HepG2 (cell line): Measurements from ENCODE around the gene RAPH1. TPM values are rescaled to one million over a fixed set of nuclear protein-coding genes. Genes with fewer than 3 reads are reported as not detected.

Experiments used
- ARNT2 ChIP-seq: sonication (generic); formaldehyde crosslinking; IDR thresholded peaks from 2 replicates; pipeline ENCODE4 v1.8.0; 2022; ENCODE audit warnings: mild to moderate bottlenecking, low read depth, missing genetic modification reagents, moderate library complexity
- EED ChIP-seq: sonication (generic); formaldehyde crosslinking; IDR thresholded peaks from 2 replicates; pipeline ENCODE4 v1.5.0; 2020; ENCODE audit warnings: mild to moderate bottlenecking, missing genetic modification reagents
- HNF4G ChIP-seq, 2 experiments: sonication (generic) in 1 of 2; formaldehyde crosslinking in 1 of 2; IDR thresholded peaks; 2 replicates each; pipeline versions ENCODE4 v1.4.0 to v1.6.1; 2011 to 2020; ENCODE audit warnings: borderline replicate concordance in 2 of 2, low read depth in 2 of 2, mild to moderate bottlenecking in 2 of 2, low read length in 1 of 2, missing genetic modification reagents in 1 of 2, moderate library complexity in 1 of 2
- IKZF5 ChIP-seq: IDR thresholded peaks from 2 replicates; pipeline ENCODE4 v1.6.1; 2018; ENCODE audit warnings: missing genetic modification reagents, mild to moderate bottlenecking, missing compliant biosample characterization
- MIER3 ChIP-seq: IDR thresholded peaks from 2 replicates; pipeline ENCODE4 v1.6.1; 2016; ENCODE audit warnings: missing compliant biosample characterization, borderline replicate concordance
- PITX1 ChIP-seq: sonication (generic); formaldehyde crosslinking; IDR thresholded peaks from 2 replicates; pipeline ENCODE4 v1.5.1; 2020; ENCODE audit warnings: mild to moderate bottlenecking, missing genetic modification reagents
- RERE ChIP-seq: IDR thresholded peaks from 2 replicates; pipeline ENCODE4 v1.6.1; 2016; ENCODE audit warnings: low read depth, missing genetic modification reagents, missing compliant biosample characterization
- SMAD1 ChIP-seq: sonication (generic); formaldehyde crosslinking; IDR thresholded peaks from 2 replicates; pipeline ENCODE4 v1.4.0; 2020; ENCODE audit warnings: missing genetic modification reagents, low read depth, mild to moderate bottlenecking, borderline replicate concordance
- SPEN ChIP-seq: sonication (generic); formaldehyde crosslinking; IDR thresholded peaks from 2 replicates; pipeline ENCODE4 v1.5.1; 2020; ENCODE audit warnings: low read depth, mild to moderate bottlenecking, missing genetic modification reagents
- ZGPAT ChIP-seq: IDR thresholded peaks from 2 replicates; pipeline ENCODE4 v1.6.1; 2016; ENCODE audit warnings: mild to moderate bottlenecking
- ZNF180 ChIP-seq: sonication (generic); formaldehyde crosslinking; IDR thresholded peaks from 2 replicates; pipeline ENCODE4 v1.4.0; 2020; ENCODE audit warnings: low read depth, missing genetic modification reagents, borderline replicate concordance
- ZNF432 ChIP-seq: sonication (generic); formaldehyde crosslinking; IDR thresholded peaks from 2 replicates; pipeline ENCODE4 v1.5.0; 2020; ENCODE audit warnings: missing genetic modification reagents, mild to moderate bottlenecking, borderline replicate concordance
- ZNF550 ChIP-seq: sonication (generic); formaldehyde crosslinking; IDR thresholded peaks from 2 replicates; pipeline ENCODE4 v1.4.0; 2020; ENCODE audit warnings: mild to moderate bottlenecking, missing genetic modification reagents, borderline replicate concordance
- ZNF557 ChIP-seq: sonication (generic); formaldehyde crosslinking; IDR thresholded peaks from 2 replicates; pipeline ENCODE4 v1.4.0; 2020; ENCODE audit warnings: missing genetic modification reagents
- ZNF629 ChIP-seq: sonication (generic); formaldehyde crosslinking; conservative IDR thresholded peaks from 2 replicates; pipeline ENCODE4 v1.5.0; 2020; ENCODE audit warnings: missing genetic modification reagents
- ZNF724P ChIP-seq: sonication (generic); formaldehyde crosslinking; IDR thresholded peaks from 2 replicates; pipeline ENCODE4 v1.8.0; 2022; ENCODE audit warnings: missing genetic modification reagents, borderline replicate concordance
- ZNF747 ChIP-seq: sonication (generic); formaldehyde crosslinking; IDR thresholded peaks from 2 replicates; pipeline ENCODE4 v1.8.1; 2023; ENCODE audit warnings: missing genetic modification reagents, mild to moderate bottlenecking, borderline replicate concordance
- ZNF878 ChIP-seq: sonication (generic); formaldehyde crosslinking; IDR thresholded peaks from 2 replicates; pipeline ENCODE4 v1.8.1; 2023; ENCODE audit warnings: mild to moderate bottlenecking, missing genetic modification reagents, moderate library complexity
- polyA plus RNA-seq, 8 experiments: library from polyadenylated mRNA; depleted of rRNA in 3 of 8; stranded (reverse) in 7 of 8; unstranded in 1 of 8; fragments of >200 nt; fragmentation: Illumina TruSeq in 4 of 8; extraction: Trizol in 4 of 8; gene quantifications; 2 replicates each; pipeline versions ENCODE4 v1.2.1 to v1.2.3, GENCODE V29; 2011 to 2016; ENCODE audit warnings: low read depth in 4 of 8, missing spikeins in 1 of 8, mixed read lengths in 1 of 8; ENCODE audit not compliant: insufficient read depth in 1 of 8
- total RNA-seq, 5 experiments: library from RNA; depleted of rRNA; stranded (reverse); fragments of >200 nt; fragmentation: Illumina TruSeq; extraction: Trizol; gene quantifications; 2 replicates each; pipeline ENCODE4 v1.2.3, GENCODE V29; 2016; ENCODE audit warnings: low read depth in 1 of 5
- TF ChIP-seq, protein P1 (sequence below): sonication (generic); formaldehyde crosslinking; conservative IDR thresholded peaks from 2 replicates; pipeline ENCODE4 v1.8.1; 2023; ENCODE audit warnings: missing genetic modification reagents

RAPH1 gene
- total and polyA plus RNA-seq, 2 of the 13 experiments (the other 11 are each of a cell fraction or from before 2014, with no cell fraction given): 5.3 to 6.7 TPM

DNA sequence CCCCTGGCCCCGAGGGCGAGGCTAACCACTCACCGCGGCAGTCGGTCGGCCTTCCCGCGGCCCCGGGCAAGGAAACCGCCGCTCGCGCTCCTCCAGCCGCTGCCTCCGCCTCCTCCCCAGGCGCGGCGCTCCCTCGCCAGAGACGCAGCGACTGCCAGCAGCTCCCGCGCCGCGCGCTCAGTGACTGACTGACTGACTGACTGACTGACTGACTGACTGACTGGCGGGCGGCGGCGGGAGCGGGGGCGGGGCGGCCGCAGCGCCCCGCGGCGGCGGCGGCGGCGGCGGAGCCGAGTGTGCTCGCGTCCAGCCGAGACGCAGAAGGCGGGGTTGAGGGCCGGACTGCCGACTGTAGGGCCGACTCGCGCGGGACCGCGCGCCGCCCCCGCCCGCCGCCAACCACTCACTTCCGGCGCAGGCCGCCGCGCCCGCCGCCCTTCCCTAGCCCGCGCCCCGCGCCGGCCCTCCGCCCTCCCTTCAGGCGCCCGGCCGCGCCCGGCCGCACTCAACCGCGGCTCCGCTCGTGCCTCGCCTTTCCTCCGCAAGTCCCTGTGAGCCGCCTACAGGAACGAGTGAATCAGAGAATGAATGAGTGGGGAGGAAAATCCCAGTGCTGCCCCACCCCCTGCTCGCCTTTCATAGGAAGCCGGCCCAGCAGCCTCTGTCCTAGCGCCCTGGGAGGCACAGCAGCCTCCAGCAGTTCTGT is at the start of gene RAPH1 (continued):
- TF ChIP-seq ZNF724P (CRISPR knock-in tag): peak; percentile 87; the same call in 1 of the 2 replicates
- no peak; the same call in 1 of the 2 replicates for TF ChIP-seq SPEN
- TF ChIP-seq, protein P1, sequence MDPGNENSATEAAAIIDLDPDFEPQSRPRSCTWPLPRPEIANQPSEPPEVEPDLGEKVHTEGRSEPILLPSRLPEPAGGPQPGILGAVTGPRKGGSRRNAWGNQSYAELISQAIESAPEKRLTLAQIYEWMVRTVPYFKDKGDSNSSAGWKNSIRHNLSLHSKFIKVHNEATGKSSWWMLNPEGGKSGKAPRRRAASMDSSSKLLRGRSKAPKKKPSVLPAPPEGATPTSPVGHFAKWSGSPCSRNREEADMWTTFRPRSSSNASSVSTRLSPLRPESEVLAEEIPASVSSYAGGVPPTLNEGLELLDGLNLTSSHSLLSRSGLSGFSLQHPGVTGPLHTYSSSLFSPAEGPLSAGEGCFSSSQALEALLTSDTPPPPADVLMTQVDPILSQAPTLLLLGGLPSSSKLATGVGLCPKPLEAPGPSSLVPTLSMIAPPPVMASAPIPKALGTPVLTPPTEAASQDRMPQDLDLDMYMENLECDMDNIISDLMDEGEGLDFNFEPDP (CRISPR knock-in tag): no peak
- no peak for TF ChIP-seq RERE (CRISPR knock-in tag)
- peak; percentile 85 for TF ChIP-seq ARNT2
- no peak for TF ChIP-seq ZNF180
- no peak for TF ChIP-seq ZNF550 (CRISPR knock-in tag)
- no peak for TF ChIP-seq ZNF747 (CRISPR knock-in tag)
- no peak for TF ChIP-seq ZNF629 (CRISPR knock-in tag)
- no peak for TF ChIP-seq HNF4G (IDR thresholded peaks at IDR 0.05; ENCODE audit: borderline replicate concordance, low read depth, low read length)
- TF ChIP-seq HNF4G (CRISPR knock-in tag; IDR thresholded peaks at IDR 0.05; ENCODE audit: borderline replicate concordance, low read depth): no peak
- TF ChIP-seq ZGPAT: peak; percentile 58; the same call in 1 of the 2 replicates
- TF ChIP-seq PITX1 (CRISPR knock-in tag): no peak
- 0 out of 2 replicates have a peak, but pooled peaks have one; percentile 42 for TF ChIP-seq EED
- TF ChIP-seq SMAD1 (CRISPR knock-in tag): no peak
- TF ChIP-seq IKZF5 (CRISPR knock-in tag): no peak
- TF ChIP-seq ZNF432 (CRISPR knock-in tag): no peak
- TF ChIP-seq ZNF878: no peak
- no peak for TF ChIP-seq ZNF557 (CRISPR knock-in tag)
- TF ChIP-seq MIER3 (CRISPR knock-in tag): no peak
